Heart left ventricle (tissue), 16 donors: ENCODE measurements around the gene FGF10. TPM values are rescaled to one million over a fixed set of nuclear protein-coding genes. Genes with fewer than 3 reads are reported as not detected.

Experiments used
- ATAC-seq, 4 donors: fragments of 200-7000 bp; cut with Tn5 transposase; one replicate each; pipeline ENCODE4 v1.9.1; 2020 to 2022; ENCODE audit warnings: moderate library complexity in 4 of 4, mild to moderate bottlenecking in 3 of 4, moderate number of reproducible peaks in 1 of 4
- DNase-seq, 5 donors: peaks; one replicate each; pipeline ENCODE4 v3.0.0-alpha.2; 2020
- H3K27ac ChIP-seq, 12 donors: fragments of 200-600 bp; sonication (generic) in 4 of 12; one replicate each; pipeline versions ENCODE4 v1.5.0 to v1.8.0; 2016 to 2022; ENCODE audit warnings: mild to moderate bottlenecking in 2 of 12
- H3K27me3 ChIP-seq, 9 donors: fragments of 200-600 bp; sonication (generic) in 2 of 9; one replicate each; pipeline versions ENCODE4 v1.5.1 to v1.8.0; 2016 to 2022; ENCODE audit warnings: mild to moderate bottlenecking in 3 of 9
- H3K36me3 ChIP-seq, 9 donors: fragments of 200-600 bp; sonication (generic) in 2 of 9; one replicate each; pipeline versions ENCODE4 v1.5.0 to v1.8.0; 2018 to 2022; ENCODE audit warnings: mild to moderate bottlenecking in 2 of 9
- H3K4me1 ChIP-seq, 12 donors: fragments of 200-600 bp; sonication (generic) in 4 of 12; one replicate each; pipeline versions ENCODE4 v1.5.0 to v1.8.0; 2016 to 2022; ENCODE audit warnings: mild to moderate bottlenecking in 3 of 12
- H3K4me3 ChIP-seq, 12 donors: fragments of 200-600 bp; sonication (generic) in 4 of 12; one replicate each; pipeline versions ENCODE4 v1.5.0 to v1.8.0; 2017 to 2022; ENCODE audit warnings: mild to moderate bottlenecking in 9 of 12, moderate library complexity in 4 of 12
- H3K9me3 ChIP-seq, 12 donors: fragments of 200-600 bp; sonication (generic) in 4 of 12; one replicate each; pipeline versions ENCODE4 v1.5.0 to v1.8.0; 2016 to 2022; ENCODE audit warnings: mild to moderate bottlenecking in 1 of 12
- CTCF ChIP-seq, 12 donors: fragments of 200-600 bp; sonication (generic) in 4 of 12; IDR thresholded peaks; one replicate each; pipeline versions ENCODE4 v1.5.0 to v1.8.0; 2018 to 2022; ENCODE audit warnings: antibody characterized with exemption in 12 of 12, mild to moderate bottlenecking in 5 of 12
- POLR2A ChIP-seq, 2 donors: fragments of 450-650 bp; IDR thresholded peaks; one replicate each; pipeline ENCODE4 v1.6.1; 2017; ENCODE audit warnings: antibody characterized with exemption in 2 of 2, mild to moderate bottlenecking in 2 of 2, moderate library complexity in 2 of 2
- WGBS, 4 donors: extraction: QIAGEN DNeasy Blood & Tissue Kit in 2 of 4; methylation state at CpG; one replicate each; pipeline versions ENCODE4 v1.1.5 to v1.1.7; 2013 to 2018; 5-methylcytosine and 5-hydroxymethylcytosine counted together
- intact Hi-C, 10 donors: fragments of 100-400 bp; cut with DNase I; formaldehyde crosslinking; loops; one replicate each; pipeline versions ENCODE4 v1.11.1 to v1.14.2; 2022
- polyA plus RNA-seq, 2 donors: library from polyadenylated mRNA; stranded (reverse); fragments of 200-250 nt; gene quantifications; one replicate each; pipeline ENCODE4 v1.2.3, GENCODE V29; 2013
- total RNA-seq, 9 donors: library from RNA; depleted of rRNA in 2 of 9; stranded (reverse); fragments of >200 nt in 2 of 9; fragmentation: NEBNext Ultra II Directional in 3 of 9; extraction: Animal tissue kit (Norgen Biotek cat#: 25700) in 3 of 9; gene quantifications; one replicate each; pipeline versions ENCODE4 v1.1.0 to v1.2.4, GENCODE V29; 2016 to 2023
- donor health status: ischemic (EF 13 %, LVEDD 7.1; RV severe dilation, severe dysfunction).
- donor health status: healthy with polysubstance abuse.
- donor health status: DM: no; HTN: yes; CAD: no.
- donor health status: DM: no; HTN: no; CAD: no.
- donor health status: ischemic (EF 25% LVEDD 6.9; RV normal size, moderate dysfunction).
- donor health status: ischemic (EF 25% LVEDD 5.7; RV mildly dilated, moderate dysfunction).
- donor health status: healthy.
- donor health status: DM: yes; HTN: yes; CAD: no.
- donor health status: ischemic (EF 35%, LVEDD 5.7; RV mildly dilated, moderate dysfunction).
- donor health status: nonischemic (EF 11% LVEDD 7.7; RV severe dilation, severe dysfunction).
- donor health status: DM: yes; HTN: yes; CAD: no.
- donor health status: PGD.
- donor health status: ischemic (EF 29% LVEDD 5.4; RV normal size, mild dysfunction).
- donor health status: nonischemic (EF 23%, LVEDD 6.1; RV moderate dilation, normal function).

Gene FGF10
- total and polyA plus RNA-seq, 11 donors = 0.15 to 2.6 (median 0.51) TPM; not detected in 1

GRCh38 chr5:44260793-44261192 is 128.4 kb downstream of the FGF10 start:
- Histone ChIP-seq H3K4me3 (no peak overlapping the region), H3K36me3 (no peaks in the 10 kb centered on the region), H3K4me1 (no peaks in the 10 kb centered on the region), H3K27ac (no peak overlapping the region), H3K9me3 (no peaks in the 10 kb centered on the region), H3K27me3 (no peaks in the 10 kb centered on the region)
- TF ChIP-seq CTCF (IDR thresholded peaks at IDR 0.05) (no peak), POLR2A (IDR thresholded peaks at IDR 0.05) (no peak)
- ATAC-seq (no peak), DNase-seq (no peak)
- intact Hi-C loops = no loop called here

GRCh38 chr5:44257653-44258365 is 131.4 kb downstream of the FGF10 start:
- Histone ChIP-seq H3K9me3 (no peaks in the 10 kb centered on the region), H3K4me3 (no peak overlapping the region), H3K27ac (no peak overlapping the region), H3K27me3 (no peaks in the 10 kb centered on the region), H3K36me3 (no peaks in the 10 kb centered on the region), H3K4me1 (no peaks in the 10 kb centered on the region)
- ATAC-seq (no peak), DNase-seq (no peak)
- TF ChIP-seq CTCF (IDR thresholded peaks at IDR 0.05) (no peak), POLR2A (IDR thresholded peaks at IDR 0.05) (no peak)
- intact Hi-C loops = no loop called here
- 69 to 82% (median 74%) methylated on average over 4 of the region's 4 CpGs for WGBS, 4 donors

GRCh38 chr5:44257221-44257620 is 132.0 kb downstream of the FGF10 start:
- no peak for TF ChIP-seq POLR2A (IDR thresholded peaks at IDR 0.05)
- no peak for TF ChIP-seq CTCF (IDR thresholded peaks at IDR 0.05)
- no peak for ATAC-seq
- Histone ChIP-seq H3K4me1 (no peaks in the 10 kb centered on the region), H3K27ac (no peak overlapping the region), H3K4me3 (no peak overlapping the region), H3K36me3 (no peaks in the 10 kb centered on the region), H3K27me3 (no peaks in the 10 kb centered on the region), H3K9me3 (no peaks in the 10 kb centered on the region)
- WGBS, 4 donors = 63 to 83% (median 69%) methylated on average over 3 of the region's 3 CpGs
- intact Hi-C loops = no loop called here
- DNase-seq = no peak
